NT2/D1 (cell line): ENCODE data around the gene MSX1.

Experiments
- DNase-seq: peaks from one replicate; pipeline ENCODE4 v3.0.0-alpha.2; 2011; ENCODE audit warnings: low read depth, low spot score
- H3K27me3 ChIP-seq: 2 replicates; pipeline ENCODE4 v1.6.0; 2011; ENCODE audit warnings: mild to moderate bottlenecking; ENCODE audit not compliant: insufficient read length, insufficient read depth
- H3K36me3 ChIP-seq: 2 replicates; pipeline ENCODE4 v1.6.1; 2011; ENCODE audit warnings: mild to moderate bottlenecking, low read length, mixed read lengths; ENCODE audit not compliant: insufficient read depth, insufficient read length
- H3K4me1 ChIP-seq: 2 replicates; pipeline ENCODE4 v1.5.1; 2011; ENCODE audit not compliant: insufficient read depth, insufficient read length
- H3K4me3 ChIP-seq: 2 replicates; pipeline ENCODE4 v1.5.1; 2011; ENCODE audit warnings: low read depth; ENCODE audit not compliant: insufficient read length
- H3K9ac ChIP-seq: 2 replicates; pipeline ENCODE4 v1.6.0; 2011; ENCODE audit warnings: low read depth; ENCODE audit not compliant: insufficient read length
- H3K9me3 ChIP-seq: 2 replicates; pipeline ENCODE4 v1.5.1; 2011; ENCODE audit warnings: mild to moderate bottlenecking, low read length; ENCODE audit not compliant: insufficient read depth
- SUZ12 ChIP-seq: IDR thresholded peaks from 2 replicates; pipeline ENCODE4 v1.6.1; 2011; ENCODE audit not compliant: insufficient read length, insufficient read depth; ENCODE audit errors: extremely low read depth
- YY1 ChIP-seq: IDR thresholded peaks from 2 replicates; pipeline ENCODE4 v1.6.1; 2011; ENCODE audit not compliant: insufficient read length, insufficient read depth
- ZNF274 ChIP-seq: IDR thresholded peaks from 2 replicates; pipeline ENCODE4 v1.6.1; 2011; ENCODE audit warnings: mild to moderate bottlenecking, low read depth, low read length

Gene MSX1

GRCh38 chr4:4884611-4885010 is 25.1 kb downstream of the MSX1 start:
- no peak overlapping the region for H3K4me3 ChIP-seq
- TF ChIP-seq SUZ12 (no peak), ZNF274 (no peak), YY1 (no peak)
- H3K27me3 ChIP-seq: peaks cover 9% of the 10 kb centered on the region
- H3K36me3 ChIP-seq: no peaks in the 10 kb centered on the region
- no peak overlapping the region for H3K9ac ChIP-seq
- H3K9me3 ChIP-seq: no peaks in the 10 kb centered on the region
- H3K4me1 ChIP-seq: no peaks in the 10 kb centered on the region
- DNase-seq: no peak

GRCh38 chr4:4887426-4887825 is 28.0 kb downstream of the MSX1 start:
- H3K4me1 ChIP-seq: no peaks in the 10 kb centered on the region
- TF ChIP-seq SUZ12 (no peak), ZNF274 (no peak), YY1 (no peak)

GRCh38 chr4:4888695-4889094 is 29.2 kb downstream of the MSX1 start:
- Histone ChIP-seq H3K9ac (no peak overlapping the region), H3K4me1 (no peaks in the 10 kb centered on the region), H3K27me3 (peaks cover 7% of the 10 kb centered on the region), H3K36me3 (no peaks in the 10 kb centered on the region), H3K9me3 (no peaks in the 10 kb centered on the region), H3K4me3 (no peak overlapping the region)
- TF ChIP-seq ZNF274 (no peak), SUZ12 (no peak), YY1 (no peak)
- DNase-seq: no peak

More at GRCh38 chr4:4887426-4887825, 28.0 kb downstream of the MSX1 start:
- no peaks in the 10 kb centered on the region for H3K9me3 ChIP-seq
- H3K9ac ChIP-seq: no peak overlapping the region
- no peak for DNase-seq
- no peak overlapping the region for H3K4me3 ChIP-seq
- peaks cover 7% of the 10 kb centered on the region for H3K27me3 ChIP-seq
- H3K36me3 ChIP-seq: no peaks in the 10 kb centered on the region

GRCh38 chr4:4889781-4890180 is 30.3 kb downstream of the MSX1 start:
- Histone ChIP-seq H3K36me3 (no peaks in the 10 kb centered on the region), H3K9ac (no peak overlapping the region), H3K4me1 (no peaks in the 10 kb centered on the region), H3K4me3 (no peak overlapping the region), H3K9me3 (no peaks in the 10 kb centered on the region), H3K27me3 (peaks cover 7% of the 10 kb centered on the region)
- no peak for TF ChIP-seq SUZ12
- no peak for TF ChIP-seq YY1
- no peak for TF ChIP-seq ZNF274
- no peak for DNase-seq

GRCh38 chr4:4890574-4891255 is 31.2 kb downstream of the MSX1 start:
- Histone ChIP-seq H3K9me3 (no peaks in the 10 kb centered on the region), H3K36me3 (no peaks in the 10 kb centered on the region), H3K4me3 (no peak overlapping the region), H3K27me3 (peaks cover 7% of the 10 kb centered on the region), H3K4me1 (no peaks in the 10 kb centered on the region), H3K9ac (no peak overlapping the region)
- TF ChIP-seq ZNF274 (no peak), YY1 (no peak), SUZ12 (no peak)
- DNase-seq: no peak

GRCh38 chr4:4893721-4894120 is 34.3 kb downstream of the MSX1 start:
- Histone ChIP-seq H3K4me3 (no peak overlapping the region), H3K36me3 (no peaks in the 10 kb centered on the region), H3K9me3 (no peaks in the 10 kb centered on the region), H3K4me1 (no peaks in the 10 kb centered on the region), H3K9ac (no peak overlapping the region), H3K27me3 (peaks cover 6% of the 10 kb centered on the region)
- no peak for DNase-seq
- TF ChIP-seq SUZ12: no peak
- TF ChIP-seq YY1: no peak
- no peak for TF ChIP-seq ZNF274

GRCh38 chr4:4899202-4899925 is 39.9 kb downstream of the MSX1 start:
- Histone ChIP-seq H3K9ac (no peak overlapping the region), H3K9me3 (peaks cover 15% of the 10 kb centered on the region; the same call in 1 of the 2 replicates), H3K27me3 (peaks cover 7% of the 10 kb centered on the region), H3K4me3 (no peak overlapping the region), H3K36me3 (no peaks in the 10 kb centered on the region), H3K4me1 (no peaks in the 10 kb centered on the region)
- TF ChIP-seq SUZ12: no peak
- no peak for TF ChIP-seq ZNF274
- DNase-seq: no peak
